ENCODE data around the gene NHSL1. TPM values are rescaled to one million over a fixed set of nuclear protein-coding genes. Genes with fewer than 3 reads are reported as not detected.
A peak's percentile ranks its signal among the peaks of the same experiment; 100 is the strongest.

NHSL1 gene
- total and polyA plus RNA-seq, 8 donors: 37.8 to 90.2 (median 76.8) TPM

GRCh38 chr6:138482816-138483215 is 16.5 kb downstream of the NHSL1 start:
- ATAC-seq: no peak
- H3K36me3 ChIP-seq: no peaks in the 10 kb centered on the region
- intact Hi-C loops (cut with DNase I): no loop called here
- no peak overlapping the region for H3K4me3 ChIP-seq
- H3K27me3 ChIP-seq: no peaks in the 10 kb centered on the region
- no peak for DNase-seq
- H3K9me3 ChIP-seq: no peaks in the 10 kb centered on the region
- peaks cover 0 to 2% of the 10 kb centered on the region in 2 donors for H3K4me1 ChIP-seq
- TF ChIP-seq CTCF (IDR thresholded peaks at IDR 0.05): no peak
- H3K27ac ChIP-seq: no peak overlapping the region

GRCh38 chr6:138480279-138480949 is 18.9 kb downstream of the NHSL1 start:
- intact Hi-C loops (cut with DNase I): no loop called here
- H3K4me1 ChIP-seq: no peaks in the 10 kb centered on the region
- no peak for TF ChIP-seq CTCF (IDR thresholded peaks at IDR 0.05)
- no peaks in the 10 kb centered on the region for H3K9me3 ChIP-seq
- ATAC-seq (peak; percentile 37), DNase-seq (peak in 1 of 4 donors; percentile 60)
- H3K4me3 ChIP-seq: no peak overlapping the region
- H3K27me3 ChIP-seq: no peaks in the 10 kb centered on the region
- no peak overlapping the region for H3K27ac ChIP-seq
- no peaks in the 10 kb centered on the region for H3K36me3 ChIP-seq

GRCh38 chr6:138477913-138478539 is 21.3 kb downstream of the NHSL1 start:
- intact Hi-C loops (cut with DNase I): no loop called here
- H3K27me3 ChIP-seq: no peaks in the 10 kb centered on the region
- no peaks in the 10 kb centered on the region for H3K9me3 ChIP-seq
- no peak for DNase-seq
- ATAC-seq: no peak
- H3K36me3 ChIP-seq: no peaks in the 10 kb centered on the region
- no peak for TF ChIP-seq CTCF (IDR thresholded peaks at IDR 0.05)
- H3K4me1 ChIP-seq: no peaks in the 10 kb centered on the region
- no peak overlapping the region for H3K27ac ChIP-seq
- H3K4me3 ChIP-seq: no peak overlapping the region

GRCh38 chr6:138476116-138476515 is 23.2 kb downstream of the NHSL1 start:
- no peaks in the 10 kb centered on the region for H3K36me3 ChIP-seq
- H3K4me3 ChIP-seq: no peak overlapping the region
- DNase-seq (no peak), ATAC-seq (no peak)
- no peaks in the 10 kb centered on the region for H3K27me3 ChIP-seq
- intact Hi-C loops (cut with DNase I): no loop called here
- H3K9me3 ChIP-seq: no peaks in the 10 kb centered on the region
- no peak overlapping the region for H3K27ac ChIP-seq
- TF ChIP-seq CTCF (IDR thresholded peaks at IDR 0.05): no peak
- no peaks in the 10 kb centered on the region for H3K4me1 ChIP-seq

GRCh38 chr6:138473144-138473543 is 26.1 kb downstream of the NHSL1 start:
- H3K36me3 ChIP-seq: no peaks in the 10 kb centered on the region
- no peaks in the 10 kb centered on the region for H3K4me1 ChIP-seq
- TF ChIP-seq CTCF (IDR thresholded peaks at IDR 0.05): no peak
- H3K4me3 ChIP-seq: no peak overlapping the region
- intact Hi-C loops (cut with DNase I): no loop called here
- H3K27ac ChIP-seq: no peak overlapping the region
- ATAC-seq (no peak), DNase-seq (no peak)
- no peaks in the 10 kb centered on the region for H3K27me3 ChIP-seq
- H3K9me3 ChIP-seq: no peaks in the 10 kb centered on the region
